Osteocyte (in vitro differentiated cells): ENCODE data around the gene ALMS1. TPM values are rescaled to one million over a fixed set of nuclear protein-coding genes. Genes with fewer than 3 reads are reported as not detected.

Experiments
- DNase-seq: peaks from one replicate; pipeline ENCODE4 v3.0.0; 2021; ENCODE audit warnings: mixed read lengths; ENCODE audit not compliant: unreplicated experiment; ENCODE audit errors: extremely low spot score
- H3K27ac Mint-ChIP-seq: one replicate; pipeline ENCODE4 v1.8.0; 2021; ENCODE audit warnings: mild to moderate bottlenecking, mixed read lengths; ENCODE audit not compliant: unreplicated experiment
- H3K27me3 Mint-ChIP-seq: one replicate; pipeline ENCODE4 v1.8.0; 2021; ENCODE audit warnings: mixed read lengths; ENCODE audit not compliant: unreplicated experiment
- H3K36me3 Mint-ChIP-seq: one replicate; pipeline ENCODE4 v1.8.0; 2021; ENCODE audit warnings: mixed read lengths; ENCODE audit not compliant: unreplicated experiment
- H3K4me1 Mint-ChIP-seq: one replicate; pipeline ENCODE4 v1.8.0; 2021; ENCODE audit warnings: mixed read lengths; ENCODE audit not compliant: unreplicated experiment
- H3K4me3 Mint-ChIP-seq: one replicate; pipeline ENCODE4 v1.8.0; 2021; ENCODE audit warnings: mild to moderate bottlenecking, moderate library complexity, mixed read lengths; ENCODE audit not compliant: unreplicated experiment
- H3K9me3 Mint-ChIP-seq: one replicate; pipeline ENCODE4 v1.8.0; 2021; ENCODE audit warnings: mixed read lengths; ENCODE audit not compliant: unreplicated experiment
- CTCF ChIP-seq: fragments of 200-600 bp; sonication (generic); IDR thresholded peaks from 2 replicates; pipeline ENCODE4 v1.5.0; 2021; ENCODE audit warnings: antibody characterized with exemption, mild to moderate bottlenecking, moderate library complexity
- total RNA-seq: library from RNA; stranded (reverse); gene quantifications from 2 replicates; pipeline ENCODE4 v1.2.1, GENCODE V29; 2021

The ALMS1 gene
- total RNA-seq, 1 donor from 2014 or later: 18.5 TPM

GRCh38 chr2:73370348-73370747, 15.3 kb upstream of the ALMS1 start:
- Mint-ChIP-seq H3K36me3 (no peaks in the 10 kb centered on the region), H3K9me3 (no peaks in the 10 kb centered on the region), H3K4me1 (no peaks in the 10 kb centered on the region), H3K27ac (no peak overlapping the region), H3K4me3 (no peak overlapping the region), H3K27me3 (peaks cover 45% of the 10 kb centered on the region)
- no peak for DNase-seq
- TF ChIP-seq CTCF: no peak

GRCh38 chr2:73373344-73373743, 12.3 kb upstream of the ALMS1 start:
- no peaks in the 10 kb centered on the region for H3K9me3 Mint-ChIP-seq
- H3K27ac Mint-ChIP-seq: no peak overlapping the region
- TF ChIP-seq CTCF: no peak
- H3K27me3 Mint-ChIP-seq: peaks cover 61% of the 10 kb centered on the region
- no peak for DNase-seq
- no peaks in the 10 kb centered on the region for H3K36me3 Mint-ChIP-seq
- no peak overlapping the region for H3K4me3 Mint-ChIP-seq
- H3K4me1 Mint-ChIP-seq: no peaks in the 10 kb centered on the region

- no peak for DNase-seq
- H3K27ac Mint-ChIP-seq: no peak overlapping the region
- peaks cover 60% of the 10 kb centered on the region for H3K27me3 Mint-ChIP-seq
- no peak for TF ChIP-seq CTCF
- H3K36me3 Mint-ChIP-seq: no peaks in the 10 kb centered on the region
- H3K9me3 Mint-ChIP-seq: no peaks in the 10 kb centered on the region
- no peak overlapping the region for H3K4me3 Mint-ChIP-seq
- H3K4me1 Mint-ChIP-seq: no peaks in the 10 kb centered on the region
These were observed 11.4 kb upstream of the ALMS1 start for GRCh38 chr2:73374269-73374668.

GRCh38 chr2:73376681-73377080, 9.0 kb upstream of the ALMS1 start:
- peaks cover 67% of the 10 kb centered on the region for H3K27me3 Mint-ChIP-seq
- H3K4me1 Mint-ChIP-seq: no peaks in the 10 kb centered on the region

GRCh38 chr2:73383036-73383435, 2.6 kb upstream of the ALMS1 start:
- no peak for DNase-seq
- Mint-ChIP-seq H3K4me3 (no peak overlapping the region), H3K36me3 (no peaks in the 10 kb centered on the region), H3K27me3 (peaks cover 44% of the 10 kb centered on the region), H3K27ac (no peak overlapping the region), H3K9me3 (no peaks in the 10 kb centered on the region), H3K4me1 (peaks cover 20% of the 10 kb centered on the region)
- TF ChIP-seq CTCF: no peak

More at GRCh38 chr2:73376681-73377080, 9.0 kb upstream of the ALMS1 start:
- Mint-ChIP-seq H3K36me3 (no peaks in the 10 kb centered on the region), H3K4me3 (no peak overlapping the region), H3K27ac (no peak overlapping the region), H3K9me3 (no peaks in the 10 kb centered on the region)
- no peak for TF ChIP-seq CTCF
- DNase-seq: no peak
